Colonic mucosa (tissue), 4 donors: Measurements from ENCODE around the gene SPON1. TPM values are rescaled to one million over a fixed set of nuclear protein-coding genes. Genes with fewer than 3 reads are reported as not detected.
A peak's percentile ranks its signal among the peaks of the same experiment; 100 is the strongest.

Source experiments
- DNase-seq: peaks from one replicate; pipeline ENCODE4 v3.0.0-alpha.2; 2020
- H3K27ac ChIP-seq: fragments of 200-600 bp; one replicate; pipeline ENCODE4 v1.8.0; 2021
- H3K27me3 ChIP-seq: fragments of 200-600 bp; one replicate; pipeline ENCODE4 v1.8.0; 2021
- H3K36me3 ChIP-seq: fragments of 200-600 bp; one replicate; pipeline ENCODE4 v1.8.0; 2021
- H3K4me1 ChIP-seq: fragments of 200-600 bp; one replicate; pipeline ENCODE4 v1.8.0; 2021; ENCODE audit warnings: mild to moderate bottlenecking
- H3K4me3 ChIP-seq: fragments of 200-600 bp; one replicate; pipeline ENCODE4 v1.8.0; 2021
- H3K9ac ChIP-seq, 2 donors: one replicate each; pipeline ENCODE4 v1.7.0; 2013; ENCODE audit warnings: control low read depth in 2 of 2, low read depth in 2 of 2, low read length in 2 of 2
- H3K9me3 ChIP-seq: fragments of 200-600 bp; one replicate; pipeline ENCODE4 v1.8.0; 2021
- CTCF ChIP-seq: fragments of 200-600 bp; IDR thresholded peaks from one replicate; pipeline ENCODE4 v1.8.0; 2022; ENCODE audit warnings: antibody characterized with exemption, mild to moderate bottlenecking
- intact Hi-C: fragments of 100-400 bp; cut with DNase I; formaldehyde crosslinking; loops from one replicate; pipeline ENCODE4 v1.14.1; 2022
- total RNA-seq, 2 donors: library from RNA; stranded (reverse); fragmentation: NEBNext Ultra II Directional in 1 of 2; extraction: Animal tissue kit (Norgen Biotek cat#: 25700) in 1 of 2; gene quantifications; one replicate each; pipeline ENCODE4 v1.2.1, GENCODE V29; 2021
- donor health status: healthy.
- donor health status: DM: no; HTN: no; CAD: no.
- donor health status: DM: no; HTN: no; CAD: no.

SPON1 gene
- total RNA-seq, 2 donors from 2014 or later, result 91.4 to 93.9 TPM

GRCh38 chr11:13970986-13971385, 8.5 kb downstream of the SPON1 start:
- Histone ChIP-seq H3K9me3 (no peaks in the 10 kb centered on the region), H3K4me1 (peaks cover 6% of the 10 kb centered on the region), H3K4me3 (no peak overlapping the region), H3K27me3 (no peaks in the 10 kb centered on the region), H3K27ac (no peak overlapping the region), H3K9ac (no peak overlapping the region), H3K36me3 (no peaks in the 10 kb centered on the region)
- intact Hi-C loops, result loop anchor here (5.0 kb wide), 1 partner anchor 66 kb away; no protein-coding TSS in a partner anchor
- peak; percentile 48 for TF ChIP-seq CTCF
- peak; percentile 81 for DNase-seq

GRCh38 chr11:13972043-13972910, 9.8 kb downstream of the SPON1 start:
- Histone ChIP-seq H3K27me3 (no peaks in the 10 kb centered on the region), H3K9me3 (no peaks in the 10 kb centered on the region), H3K4me3 (no peak overlapping the region), H3K36me3 (no peaks in the 10 kb centered on the region), H3K27ac (no peak overlapping the region), H3K4me1 (no peaks in the 10 kb centered on the region), H3K9ac (no peak overlapping the region)
- no peak for TF ChIP-seq CTCF
- intact Hi-C loops, result loop anchor here (5.0 kb wide), 1 partner anchor 65 kb away; no protein-coding TSS in a partner anchor
- no peak for DNase-seq

DNA sequence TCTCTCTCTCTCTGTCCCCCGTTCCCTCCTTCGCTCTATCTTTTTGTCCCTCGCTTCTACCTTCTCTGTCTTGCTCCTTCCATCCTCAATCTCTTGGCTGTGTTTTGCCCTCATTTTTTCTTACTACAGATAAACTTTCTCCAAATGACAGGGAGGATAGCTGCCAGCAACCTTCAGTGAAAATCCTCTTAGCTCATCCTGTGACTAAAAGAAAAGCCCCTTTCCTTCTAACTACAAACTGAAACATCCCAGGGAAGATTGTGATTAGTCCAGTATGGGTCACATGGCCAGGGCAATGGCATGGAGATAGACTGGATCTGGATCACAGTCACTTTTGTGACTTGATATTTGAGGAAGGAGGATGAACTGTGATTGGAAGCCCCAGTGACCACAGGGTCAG, 10.4 kb downstream of the SPON1 start:
- intact Hi-C loops, result loop anchor here (5.0 kb wide), 1 partner anchor 64 kb away; no protein-coding TSS in a partner anchor
- H3K4me3 ChIP-seq, result no peak overlapping the region
- no peaks in the 10 kb centered on the region for H3K9me3 ChIP-seq
- no peak for DNase-seq
- H3K4me1 ChIP-seq, result no peaks in the 10 kb centered on the region
- H3K27ac ChIP-seq, result no peak overlapping the region
- TF ChIP-seq CTCF, result no peak
- H3K9ac ChIP-seq, result no peak overlapping the region
- no peaks in the 10 kb centered on the region for H3K27me3 ChIP-seq
- no peaks in the 10 kb centered on the region for H3K36me3 ChIP-seq

DNA sequence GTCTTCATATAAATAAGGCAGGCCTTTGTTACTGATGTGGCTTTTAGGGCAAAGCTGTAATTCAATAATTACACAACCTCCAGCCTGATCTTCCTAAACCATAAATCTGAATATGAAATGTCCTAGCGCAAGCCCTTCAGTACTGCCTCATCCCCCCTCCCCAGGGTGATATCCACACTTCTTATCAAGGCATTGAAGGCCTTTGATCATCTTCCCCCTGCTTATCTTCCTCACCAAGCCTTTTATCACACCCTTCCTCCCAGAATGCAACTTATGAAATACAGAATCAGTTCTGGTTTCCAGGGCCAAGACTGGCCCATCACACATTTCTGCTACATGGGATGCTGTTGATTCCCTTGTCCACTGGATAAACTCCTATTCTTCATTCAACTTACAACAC, 12.1 kb downstream of the SPON1 start:
- no peaks in the 10 kb centered on the region for H3K36me3 ChIP-seq
- no peak overlapping the region for H3K4me3 ChIP-seq
- H3K9ac ChIP-seq, result no peak overlapping the region
- TF ChIP-seq CTCF, result no peak
- DNase-seq, result no peak
- no peaks in the 10 kb centered on the region for H3K4me1 ChIP-seq
- H3K27ac ChIP-seq, result no peak overlapping the region
- intact Hi-C loops, result loop anchor here (5.0 kb wide), 1 partner anchor 63 kb away; no protein-coding TSS in a partner anchor
- H3K9me3 ChIP-seq, result no peaks in the 10 kb centered on the region
- H3K27me3 ChIP-seq, result no peaks in the 10 kb centered on the region

- peak overlapping the region; percentile 31 for H3K27ac ChIP-seq
- no peak overlapping the region for H3K4me3 ChIP-seq
- H3K9me3 ChIP-seq, result no peaks in the 10 kb centered on the region
- H3K36me3 ChIP-seq, result no peaks in the 10 kb centered on the region
- no peak for TF ChIP-seq CTCF
- H3K9ac ChIP-seq, result no peak overlapping the region
- H3K27me3 ChIP-seq, result no peaks in the 10 kb centered on the region
- intact Hi-C loops, result no loop called here
- DNase-seq, result peak; percentile 46
- no peaks in the 10 kb centered on the region for H3K4me1 ChIP-seq
Observed at GRCh38 chr11:13983081-13983751, 20.7 kb downstream of the SPON1 start.
